Measurements from ENCODE around the gene SH3D19.

The SH3D19 gene

GRCh38 chr4:151325111-151325948 lies at the start of gene SH3D19:
Gene SH3D19 (minus strand): TSS chr4:151325605. CDS start chr4:151325352, 253 bp downstream.
- in situ Hi-C loops (cut with MboI; ENCODE audit: low sequenced_read_pairs) = no loop called here

- in situ Hi-C loops (cut with MboI; ENCODE audit: low sequenced_read_pairs) = no loop called here
These were observed 37.2 kb upstream of the SH3D19 start for GRCh38 chr4:151362404-151363164.

GRCh38 chr4:151361966-151362365 lies 36.6 kb upstream of the SH3D19 start:
- in situ Hi-C loops (cut with MboI; ENCODE audit: low sequenced_read_pairs) = no loop called here

- in situ Hi-C loops (cut with MboI; ENCODE audit: low sequenced_read_pairs) = no loop called here
These were observed 35.7 kb upstream of the SH3D19 start for GRCh38 chr4:151361126-151361525.

GRCh38 chr4:151359576-151359975 lies 34.2 kb upstream of the SH3D19 start:
- in situ Hi-C loops (cut with MboI; ENCODE audit: low sequenced_read_pairs) = no loop called here

- in situ Hi-C loops (cut with MboI; ENCODE audit: low sequenced_read_pairs) = no loop called here
These were observed 32.9 kb upstream of the SH3D19 start for GRCh38 chr4:151358266-151358665.

- in situ Hi-C loops (cut with MboI; ENCODE audit: low sequenced_read_pairs) = no loop called here
These were observed 31.1 kb upstream of the SH3D19 start for GRCh38 chr4:151356510-151356909.

GRCh38 chr4:151355155-151355554 lies 29.8 kb upstream of the SH3D19 start:
- in situ Hi-C loops (cut with MboI; ENCODE audit: low sequenced_read_pairs) = no loop called here

- in situ Hi-C loops (cut with MboI; ENCODE audit: low sequenced_read_pairs) = no loop called here
These were observed 22.3 kb upstream of the SH3D19 start for GRCh38 chr4:151347490-151348235.

- in situ Hi-C loops (cut with MboI; ENCODE audit: low sequenced_read_pairs) = no loop called here
These were observed 19.5 kb upstream of the SH3D19 start for GRCh38 chr4:151344948-151345347.

GRCh38 chr4:151340751-151341385 lies 15.5 kb upstream of the SH3D19 start:
- in situ Hi-C loops (cut with MboI; ENCODE audit: low sequenced_read_pairs) = no loop called here

GRCh38 chr4:151339467-151339866 lies 14.1 kb upstream of the SH3D19 start:
- in situ Hi-C loops (cut with MboI; ENCODE audit: low sequenced_read_pairs) = no loop called here

- in situ Hi-C loops (cut with MboI; ENCODE audit: low sequenced_read_pairs) = no loop called here
These were observed 6.1 kb upstream of the SH3D19 start for GRCh38 chr4:151331276-151332042.

- in situ Hi-C loops (cut with MboI; ENCODE audit: low sequenced_read_pairs) = no loop called here
These were observed 4.0 kb upstream of the SH3D19 start for GRCh38 chr4:151329217-151330007.

- in situ Hi-C loops (cut with MboI; ENCODE audit: low sequenced_read_pairs) = no loop called here
These were observed 493 bp upstream of the SH3D19 start for GRCh38 chr4:151325949-151326246.

GRCh38 chr4:151324752-151325110 lies 674 bp downstream of the SH3D19 start:
- in situ Hi-C loops (cut with MboI; ENCODE audit: low sequenced_read_pairs) = no loop called here

- in situ Hi-C loops (cut with MboI; ENCODE audit: low sequenced_read_pairs) = no loop called here
These were observed 1.2 kb downstream of the SH3D19 start for GRCh38 chr4:151324124-151324751.

- in situ Hi-C loops (cut with MboI; ENCODE audit: low sequenced_read_pairs) = no loop called here
These were observed 1.7 kb downstream of the SH3D19 start for GRCh38 chr4:151323667-151324066.

GRCh38 chr4:151322570-151322969 lies 2.8 kb downstream of the SH3D19 start:
- in situ Hi-C loops (cut with MboI; ENCODE audit: low sequenced_read_pairs) = no loop called here
